SK-N-MC (cell line): ENCODE data around the gene SCN4A.

Experiments
- EZH2 ChIP-seq: fragments of 200-600 bp; sonication (generic); IDR thresholded peaks from one replicate; pipeline ENCODE4 v1.6.1; 2017; ENCODE audit warnings: antibody characterized with exemption
- FOXP2 ChIP-seq: optimal IDR thresholded peaks from 2 replicates; pipeline ENCODE3; 2011; ENCODE audit warnings: mild to moderate bottlenecking, moderate library complexity; ENCODE audit not compliant: insufficient read depth; ENCODE audit errors: extremely low read length, control extremely low read depth
- POLR2AphosphoS5 ChIP-seq: IDR thresholded peaks from 2 replicates; pipeline ENCODE4 v1.6.1; 2012; ENCODE audit warnings: mild to moderate bottlenecking, low read depth, low read length, borderline replicate concordance

DNA sequence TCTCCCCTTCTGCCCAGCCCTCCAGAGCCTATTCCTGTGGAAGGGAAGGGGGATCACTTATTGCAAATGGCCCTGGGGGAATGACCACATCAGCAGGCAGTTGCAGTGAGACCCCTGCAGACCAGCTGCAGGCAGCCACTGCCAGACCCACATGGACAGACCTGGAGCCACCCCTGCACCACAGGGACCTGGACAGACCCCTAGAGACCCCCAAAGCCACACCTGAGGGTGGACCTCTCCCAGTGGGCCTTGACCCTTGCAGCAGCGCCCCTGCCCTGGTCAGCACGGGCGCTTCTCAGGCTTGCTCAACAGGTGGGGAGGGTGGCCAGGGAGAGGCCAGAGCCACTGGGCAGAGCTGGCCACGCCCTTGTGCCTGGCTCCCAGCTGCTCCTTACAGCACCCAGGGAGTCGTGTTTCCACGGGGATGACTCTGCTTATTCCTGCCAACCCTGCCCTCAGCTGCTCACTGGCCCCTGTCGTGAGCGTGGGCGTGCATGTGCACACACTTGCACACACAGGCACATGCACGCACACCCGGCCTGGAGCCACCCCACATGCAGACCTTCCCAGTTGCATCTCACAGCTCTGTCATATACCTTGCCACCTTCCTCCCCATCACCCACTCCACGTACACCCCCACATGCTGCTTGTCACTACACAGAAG is 1.3 kb upstream of the SCN4A start:
- TF ChIP-seq FOXP2: no peak
- no peak for TF ChIP-seq POLR2AphosphoS5
- TF ChIP-seq EZH2: no peak
